BJ (cell line): Measurements from ENCODE around the gene SEPHS1. TPM values are rescaled to one million over a fixed set of nuclear protein-coding genes. Genes with fewer than 3 reads are reported as not detected.

Experiments
- CTCF ChIA-PET: fragments of 350-600 bp; formaldehyde crosslinking; extraction: SDS; loops from one replicate; lab custom pipeline; 2021; ENCODE audit warnings: antibody characterized with exemption, inconsistent platforms; lab: Yijun Ruan, JAX
- POLR2A ChIA-PET: fragments of 300-600 bp; sonication (Branson Sonifier 250); formaldehyde crosslinking; extraction: SDS; loops from one replicate; lab custom pipeline; 2021; ENCODE audit warnings: antibody characterized with exemption; lab: Charles Lee
- DNase-seq: peaks from one replicate; pipeline ENCODE4 v3.0.0-alpha.2; 2011; ENCODE audit warnings: low read depth
- H3K27me3 ChIP-seq: 2 replicates; pipeline ENCODE4 v1.6.0; 2011; ENCODE audit warnings: low read length; ENCODE audit not compliant: control insufficient read depth, insufficient read depth
- H3K36me3 ChIP-seq: 2 replicates; pipeline ENCODE4 v1.5.1; 2011; ENCODE audit warnings: low read length; ENCODE audit not compliant: control insufficient read depth, insufficient read depth
- H3K4me3 ChIP-seq: 2 replicates; pipeline ENCODE4 v1.5.1; 2011; ENCODE audit warnings: low read depth, mild to moderate bottlenecking, control low read depth, low read length
- CTCF ChIP-seq: IDR thresholded peaks from 2 replicates; pipeline ENCODE4 v1.5.1; 2011; ENCODE audit warnings: low read depth, mild to moderate bottlenecking, control low read depth, inconsistent platforms, low read length, moderate library complexity; ENCODE audit not compliant: insufficient read depth
- polyA plus RNA-seq: library from polyadenylated mRNA; depleted of rRNA; stranded (reverse); fragments of >200 nt; gene quantifications from 2 replicates; pipeline ENCODE4 v1.2.3, GENCODE V29; 2011

SEPHS1 gene
- polyA plus RNA-seq, 1 experiment = 41.9 TPM

GRCh38 chr10:13321576-13321975, 26.5 kb downstream of the SEPHS1 start:
- no peak for DNase-seq
- no peak for TF ChIP-seq CTCF
- no peak overlapping the region for H3K4me3 ChIP-seq
- CTCF ChIA-PET = no interaction called here
- POLR2A ChIA-PET = no interaction called here
- peaks cover 10% of the 10 kb centered on the region for H3K36me3 ChIP-seq
- no peaks in the 10 kb centered on the region for H3K27me3 ChIP-seq

GRCh38 chr10:13319166-13319565, 28.9 kb downstream of the SEPHS1 start:
- no peak for TF ChIP-seq CTCF
- ChIA-PET CTCF (interaction anchor here (0.6 to 1.4 kb wide), 3 partner anchors 12 to 1589 kb away, joined by 3 read pairs; no protein-coding TSS in a partner anchor), POLR2A (no interaction called here)
- no peak for DNase-seq
- Histone ChIP-seq H3K4me3 (no peak overlapping the region), H3K36me3 (peaks cover 7% of the 10 kb centered on the region), H3K27me3 (no peaks in the 10 kb centered on the region)

- TF ChIP-seq CTCF = no peak
- ChIA-PET CTCF (interaction anchor here (1.5 to 1.7 kb wide), 2 partner anchors 11 to 15 kb away, joined by 3 to 5 read pairs; no protein-coding TSS in a partner anchor), POLR2A (no interaction called here)
- no peak overlapping the region for H3K4me3 ChIP-seq
- no peak for DNase-seq
- peaks cover 4% of the 10 kb centered on the region for H3K36me3 ChIP-seq
- H3K27me3 ChIP-seq = no peaks in the 10 kb centered on the region
Observed at GRCh38 chr10:13317474-13317873, 30.6 kb downstream of the SEPHS1 start.

- Histone ChIP-seq H3K27me3 (no peaks in the 10 kb centered on the region), H3K4me3 (no peak overlapping the region), H3K36me3 (peaks cover 4% of the 10 kb centered on the region)
- ChIA-PET POLR2A (no interaction called here), CTCF (interaction anchor here (1.5 to 1.7 kb wide), 2 partner anchors 12 to 14 kb away, joined by 3 to 5 read pairs; no protein-coding TSS in a partner anchor)
- no peak for DNase-seq
- TF ChIP-seq CTCF = no peak
Observed at GRCh38 chr10:13316635-13317311, 31.3 kb downstream of the SEPHS1 start.

- Histone ChIP-seq H3K27me3 (no peaks in the 10 kb centered on the region), H3K4me3 (no peak overlapping the region), H3K36me3 (no peaks in the 10 kb centered on the region)
- ChIA-PET POLR2A (no interaction called here), CTCF (interaction anchor here (1.2 kb wide), 1 partner anchor 13 kb away, joined by 3 read pairs; no protein-coding TSS in a partner anchor)
- no peak for DNase-seq
- no peak for TF ChIP-seq CTCF
Observed at GRCh38 chr10:13315361-13315760, 32.7 kb downstream of the SEPHS1 start.
